ENCODE data around the gene SNX20. TPM values are rescaled to one million over a fixed set of nuclear protein-coding genes. Genes with fewer than 3 reads are reported as not detected.

Gene SNX20
- total RNA-seq, 4 donors from 2014 or later = 2.2 to 6.9 (median 4.4) TPM

- no peak for TF ChIP-seq CTCF (IDR thresholded peaks at IDR 0.05)
- no peak for ATAC-seq (ENCODE audit: low FRiP score)
- DNase-seq (ENCODE audit: low spot score) = no peak
These were observed 23.9 kb downstream of the SNX20 start for GRCh38 chr16:50657241-50657640.

- no peak for DNase-seq (ENCODE audit: low spot score)
- no peak for ATAC-seq (ENCODE audit: low FRiP score)
- TF ChIP-seq CTCF (IDR thresholded peaks at IDR 0.05) = no peak
These were observed 25.5 kb downstream of the SNX20 start for GRCh38 chr16:50655558-50656055.

GRCh38 chr16:50653633-50654519, 27.2 kb downstream of the SNX20 start:
- no peak for DNase-seq (ENCODE audit: low spot score)
- ATAC-seq (ENCODE audit: low FRiP score) = no peak
- no peak for TF ChIP-seq CTCF (IDR thresholded peaks at IDR 0.05)

- DNase-seq (ENCODE audit: low spot score) = no peak
- TF ChIP-seq CTCF (IDR thresholded peaks at IDR 0.05) = no peak
- ATAC-seq (ENCODE audit: low FRiP score) = no peak
These were observed 28.2 kb downstream of the SNX20 start for GRCh38 chr16:50652836-50653425.

- no peak for ATAC-seq (ENCODE audit: low FRiP score)
- no peak for TF ChIP-seq CTCF (IDR thresholded peaks at IDR 0.05)
- no peak for DNase-seq (ENCODE audit: low spot score)
These were observed 29.2 kb downstream of the SNX20 start for GRCh38 chr16:50651835-50652438.

- TF ChIP-seq CTCF (IDR thresholded peaks at IDR 0.05) = no peak
- ATAC-seq (ENCODE audit: low FRiP score) = no peak
- no peak for DNase-seq (ENCODE audit: low spot score)
These were observed 34.8 kb downstream of the SNX20 start for GRCh38 chr16:50646345-50646744.

Data from omental fat pad (tissue), 4 donors.